ENCODE results near the gene SLAMF1. TPM values are rescaled to one million over a fixed set of nuclear protein-coding genes. Genes with fewer than 3 reads are reported as not detected.

Gene SLAMF1
- total RNA-seq, 2 donors from 2014 or later = 1.8 to 2.3 TPM

DNA sequence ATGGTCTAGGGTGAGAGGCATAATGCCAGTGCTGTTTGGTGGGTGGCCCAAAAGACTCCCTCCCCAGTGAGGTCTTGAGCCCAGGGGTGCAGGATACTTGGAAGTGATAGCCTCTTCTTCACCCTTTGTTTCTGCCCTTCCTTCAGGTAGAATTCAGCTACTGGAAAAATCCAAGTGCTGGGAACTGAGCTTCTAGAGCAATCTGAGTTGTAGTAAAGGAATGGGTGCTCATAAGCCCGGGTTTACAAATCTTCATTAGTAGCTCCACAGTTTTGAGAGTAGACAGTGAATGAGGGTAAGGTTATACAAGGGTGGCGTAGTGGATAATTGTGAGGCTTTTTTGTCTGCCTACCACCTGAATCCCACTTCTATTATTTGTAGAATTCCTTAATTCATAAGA lies 38.3 kb downstream of the SLAMF1 start:
- no peaks in the 10 kb centered on the region for H3K36me3 ChIP-seq
- no peak overlapping the region for H3K27ac ChIP-seq
- no peak overlapping the region for H3K4me3 ChIP-seq
- DNase-seq (ENCODE audit: low spot score) = no peak
- no peaks in the 10 kb centered on the region for H3K9me3 ChIP-seq
- no peak for ATAC-seq (ENCODE audit: insufficient number of reproducible peaks, low FRiP score, low read depth)
- no peaks in the 10 kb centered on the region for H3K27me3 ChIP-seq (replicated peaks; ENCODE audit: insufficient read depth)
- H3K4me1 ChIP-seq (ENCODE audit: control insufficient read depth in 1 of 2, low read depth in 2 of 2) = no peaks in the 10 kb centered on the region
- TF ChIP-seq CTCF (IDR thresholded peaks at IDR 0.05) = no peak

- H3K27me3 ChIP-seq (replicated peaks; ENCODE audit: insufficient read depth) = no peaks in the 10 kb centered on the region
- DNase-seq (ENCODE audit: low spot score) (no peak), ATAC-seq (ENCODE audit: insufficient number of reproducible peaks, low FRiP score, low read depth) (no peak)
- H3K9me3 ChIP-seq = no peaks in the 10 kb centered on the region
- no peaks in the 10 kb centered on the region for H3K36me3 ChIP-seq
- H3K4me1 ChIP-seq (ENCODE audit: control insufficient read depth in 1 of 2, low read depth in 2 of 2) = no peaks in the 10 kb centered on the region
- TF ChIP-seq CTCF (IDR thresholded peaks at IDR 0.05) = no peak
- no peak overlapping the region for H3K4me3 ChIP-seq
- no peak overlapping the region for H3K27ac ChIP-seq
Measured at GRCh38 chr1:160608057-160608456, 38.8 kb downstream of the SLAMF1 start.

DNA sequence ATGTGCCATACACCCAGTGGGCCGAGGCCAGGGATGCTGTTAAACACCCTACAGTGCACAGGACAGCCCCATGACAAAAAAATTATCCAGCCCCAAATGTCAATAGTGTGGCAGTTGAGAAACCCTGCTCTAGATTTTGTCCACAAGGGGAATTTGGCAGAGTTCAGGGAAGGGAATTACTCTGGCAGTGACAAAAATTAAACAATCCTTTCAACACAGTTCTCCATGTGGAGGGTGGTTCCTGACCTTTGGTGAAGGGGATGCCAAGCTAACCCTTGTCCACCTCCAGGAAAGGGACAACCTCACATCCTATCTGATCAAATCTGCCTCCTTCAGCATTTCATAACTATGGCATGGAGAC lies 39.2 kb downstream of the SLAMF1 start:
- DNase-seq (ENCODE audit: low spot score) (no peak), ATAC-seq (ENCODE audit: insufficient number of reproducible peaks, low FRiP score, low read depth) (no peak)
- TF ChIP-seq CTCF (IDR thresholded peaks at IDR 0.05) = no peak
- Histone ChIP-seq H3K4me1 (ENCODE audit: control insufficient read depth in 1 of 2, low read depth in 2 of 2) (no peaks in the 10 kb centered on the region), H3K9me3 (no peaks in the 10 kb centered on the region), H3K27me3 (replicated peaks; ENCODE audit: insufficient read depth) (no peaks in the 10 kb centered on the region), H3K27ac (no peak overlapping the region), H3K4me3 (no peak overlapping the region), H3K36me3 (no peaks in the 10 kb centered on the region)

GRCh38 chr1:160607011-160607671 lies 39.7 kb downstream of the SLAMF1 start:
- H3K27me3 ChIP-seq (replicated peaks; ENCODE audit: insufficient read depth) = no peaks in the 10 kb centered on the region
- no peaks in the 10 kb centered on the region for H3K4me1 ChIP-seq (ENCODE audit: control insufficient read depth in 1 of 2, low read depth in 2 of 2)
- DNase-seq (ENCODE audit: low spot score) (no peak), ATAC-seq (ENCODE audit: insufficient number of reproducible peaks, low FRiP score, low read depth) (no peak)
- H3K36me3 ChIP-seq = no peaks in the 10 kb centered on the region
- H3K9me3 ChIP-seq = no peaks in the 10 kb centered on the region
- no peak for TF ChIP-seq CTCF (IDR thresholded peaks at IDR 0.05)
- H3K27ac ChIP-seq = no peak overlapping the region
- H3K4me3 ChIP-seq = no peak overlapping the region

DNA sequence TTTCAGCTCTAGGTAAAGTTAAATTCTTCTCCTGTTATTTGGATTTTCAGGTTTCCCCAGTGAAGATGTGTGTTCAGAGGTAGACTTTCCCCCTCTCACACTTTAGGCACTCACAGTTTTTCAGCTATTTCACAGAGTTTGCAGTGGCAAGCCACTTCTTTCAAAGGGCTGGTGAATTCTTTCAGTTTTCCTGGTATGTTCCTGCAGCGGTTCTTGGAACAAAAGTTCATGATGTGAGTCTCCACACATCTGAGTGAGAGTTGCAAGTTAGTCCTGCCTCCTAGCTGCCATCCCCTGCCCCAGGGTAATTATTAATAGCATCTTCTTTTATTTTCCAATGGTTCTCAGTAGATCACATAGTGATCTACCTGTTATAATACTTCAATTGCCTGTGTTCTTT lies 40.2 kb downstream of the SLAMF1 start:
- Histone ChIP-seq H3K4me1 (ENCODE audit: control insufficient read depth in 1 of 2, low read depth in 2 of 2) (no peaks in the 10 kb centered on the region), H3K27me3 (replicated peaks; ENCODE audit: insufficient read depth) (no peaks in the 10 kb centered on the region), H3K9me3 (no peaks in the 10 kb centered on the region), H3K36me3 (no peaks in the 10 kb centered on the region), H3K4me3 (no peak overlapping the region), H3K27ac (no peak overlapping the region)
- DNase-seq (ENCODE audit: low spot score) (no peak), ATAC-seq (ENCODE audit: insufficient number of reproducible peaks, low FRiP score, low read depth) (no peak)
- no peak for TF ChIP-seq CTCF (IDR thresholded peaks at IDR 0.05)

All from thoracic aorta (tissue), 2 donors.